Measurements from ENCODE around the gene FAM81A.
"Not testable (repeated sequence)": the region's sequence is repeated elsewhere in the genome, so short reads cannot be mapped to it uniquely, and the experiment has no call there.

The FAM81A gene

DNA sequence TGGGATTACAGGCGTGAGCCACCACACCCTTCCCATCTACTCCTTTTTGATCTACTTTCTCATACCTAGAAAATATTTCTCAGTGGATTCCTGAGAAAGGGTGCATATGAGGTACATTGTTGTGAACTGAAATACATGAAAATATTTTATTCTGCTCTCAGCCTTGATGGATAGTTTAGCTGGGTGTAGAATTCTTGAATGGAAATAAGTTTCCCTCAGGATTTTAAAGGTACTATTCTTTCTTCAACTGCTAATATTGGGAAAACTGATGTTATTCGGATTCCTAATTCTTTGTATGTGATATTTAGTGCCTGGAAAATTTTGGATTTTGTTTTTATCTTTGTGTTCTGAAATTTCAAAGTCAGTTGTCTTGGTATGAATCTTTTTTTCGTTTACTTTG lies 9.1 kb upstream of the FAM81A start:
- not testable (repeated sequence) for DNase-seq

DNA sequence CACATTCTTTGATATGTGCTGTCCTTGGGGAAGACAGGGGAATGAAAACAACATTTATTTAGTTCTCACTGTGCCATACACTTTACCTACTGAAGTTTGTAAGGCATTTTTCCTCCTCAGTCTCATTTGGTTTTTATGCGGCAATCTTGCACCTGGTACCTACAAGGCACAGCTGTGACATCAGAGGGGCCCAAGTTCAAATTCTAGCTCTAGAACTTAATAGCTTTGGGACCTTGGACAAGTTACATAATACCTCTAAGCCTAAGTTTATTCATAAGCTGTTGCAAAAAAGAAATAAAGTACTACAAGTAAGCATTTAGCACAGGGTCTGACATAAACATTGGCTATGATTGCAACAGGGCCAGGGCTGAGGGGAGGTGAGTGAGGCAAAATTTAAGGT lies 5.6 kb upstream of the FAM81A start:
- DNase-seq: no peak

DNA sequence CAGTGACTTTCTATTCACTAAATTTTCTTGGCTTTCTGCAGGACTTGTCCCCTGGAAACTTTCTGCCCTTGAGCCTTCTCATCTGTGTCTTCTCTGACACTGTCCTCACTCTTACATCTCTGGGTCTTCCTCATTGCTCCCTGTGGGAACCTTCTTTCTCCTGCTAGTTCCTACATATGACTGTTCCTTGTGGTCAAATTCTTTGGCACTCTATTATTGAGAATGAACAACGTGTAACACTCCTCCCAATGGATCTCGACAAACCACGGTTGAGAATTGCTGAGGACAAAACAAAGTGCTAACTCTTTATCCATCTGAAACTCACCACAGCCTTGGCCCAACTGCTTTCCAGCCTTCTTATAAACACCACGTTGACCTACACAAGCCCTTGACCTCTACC lies 3.5 kb upstream of the FAM81A start:
- DNase-seq: no peak

DNA sequence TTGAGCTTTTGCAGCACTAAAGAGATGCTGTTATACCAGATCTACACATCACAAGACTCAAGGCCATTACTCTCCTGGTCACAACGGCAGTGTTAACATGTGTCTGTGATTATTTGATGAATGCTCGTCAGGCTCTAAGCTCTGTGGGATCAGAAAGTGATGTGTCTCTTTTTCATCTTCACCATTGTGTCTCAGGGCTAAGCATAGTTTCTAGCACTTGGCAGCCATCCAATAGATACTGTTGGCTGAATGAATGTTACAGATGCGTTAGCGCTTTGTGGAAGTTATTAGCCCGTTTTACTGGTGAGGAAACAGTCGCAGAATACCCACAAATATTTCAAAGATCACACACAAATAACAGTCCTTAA lies 1.2 kb upstream of the FAM81A start:
- no peak for DNase-seq

DNA sequence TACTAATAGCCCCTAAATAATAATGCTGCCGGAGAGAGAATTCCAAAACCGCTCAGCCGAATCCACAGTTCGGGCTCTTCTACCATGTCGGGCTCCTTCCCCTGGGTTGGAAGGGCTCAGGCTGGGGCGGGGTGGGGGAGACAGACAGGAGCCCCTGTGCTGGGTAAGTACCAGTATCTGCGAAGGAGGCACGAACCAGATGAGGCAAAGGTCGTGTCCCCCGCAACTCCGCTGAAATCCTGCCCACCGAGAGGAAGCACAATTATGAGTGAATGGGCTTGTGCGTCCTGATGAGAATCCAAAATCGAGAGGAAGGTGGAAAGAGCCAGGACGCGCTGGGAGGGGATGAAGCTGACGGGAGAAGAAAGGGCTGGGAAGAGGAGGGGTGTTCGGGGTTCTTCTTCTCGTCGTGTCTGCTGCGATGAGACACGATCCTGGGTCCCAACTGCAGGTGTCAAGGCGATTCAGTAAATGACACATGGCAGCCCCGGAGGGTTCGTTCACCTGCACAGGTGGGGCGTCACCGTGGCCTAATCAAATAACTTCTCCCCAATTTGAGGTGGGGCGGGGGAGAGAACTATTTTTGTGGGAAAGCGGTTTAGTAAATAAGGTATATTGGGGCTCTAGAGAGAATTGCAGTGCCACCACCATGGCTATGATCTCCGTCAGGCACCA lies 707 bp upstream of the FAM81A start:
- no peak for DNase-seq

DNA sequence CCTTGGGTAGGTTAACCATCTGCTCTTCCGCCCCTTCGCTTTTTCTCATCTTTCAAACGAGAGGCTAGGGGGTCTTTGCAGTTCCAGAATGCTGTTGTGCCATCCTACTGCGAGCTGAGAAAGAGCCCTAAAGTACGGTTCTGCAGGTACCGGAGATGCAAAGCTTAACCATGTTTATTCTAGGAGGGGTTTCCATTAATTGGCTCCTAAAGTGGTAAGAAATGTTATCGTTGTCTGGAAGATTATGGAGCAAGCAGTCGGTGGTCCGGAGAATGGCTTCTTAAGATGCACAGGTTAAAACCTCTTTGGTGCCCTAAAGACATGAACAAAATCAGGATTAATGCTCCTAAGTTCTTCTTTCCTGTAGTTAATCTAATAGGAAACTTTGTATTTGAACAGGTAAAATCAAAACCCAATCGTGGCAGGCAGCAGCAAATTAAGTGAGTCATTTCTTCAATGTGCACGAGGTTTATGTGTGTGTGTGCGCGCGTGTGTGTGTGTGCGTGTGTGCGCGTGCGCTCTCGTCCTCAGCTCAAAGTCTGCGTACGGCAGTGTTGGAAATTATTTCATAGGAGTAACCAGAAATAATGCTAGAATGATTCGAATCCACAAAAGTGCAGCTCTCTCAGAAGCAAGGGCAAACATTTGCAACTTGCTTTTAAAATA lies 772 bp downstream of the FAM81A start:
- no peak for DNase-seq

DNA sequence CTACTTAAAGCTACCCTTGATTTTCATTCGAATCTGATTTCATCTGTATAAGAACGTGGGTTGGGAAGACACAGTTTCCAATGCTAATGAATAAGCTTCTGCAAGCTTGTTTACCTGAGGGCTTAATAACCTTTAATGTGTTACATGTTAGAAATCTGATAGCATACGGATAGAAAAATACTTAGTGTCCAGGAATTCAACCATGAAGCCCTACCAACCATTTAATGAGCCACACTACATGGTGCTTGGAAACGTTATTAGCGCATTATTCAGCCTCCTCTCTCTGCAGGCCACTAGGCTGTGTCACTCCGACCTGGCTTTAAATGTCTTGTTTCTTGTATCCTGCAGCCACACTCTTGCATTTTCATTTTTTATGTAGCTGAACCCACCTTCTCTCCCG lies 1.6 kb downstream of the FAM81A start:
- no peak for DNase-seq

DNA sequence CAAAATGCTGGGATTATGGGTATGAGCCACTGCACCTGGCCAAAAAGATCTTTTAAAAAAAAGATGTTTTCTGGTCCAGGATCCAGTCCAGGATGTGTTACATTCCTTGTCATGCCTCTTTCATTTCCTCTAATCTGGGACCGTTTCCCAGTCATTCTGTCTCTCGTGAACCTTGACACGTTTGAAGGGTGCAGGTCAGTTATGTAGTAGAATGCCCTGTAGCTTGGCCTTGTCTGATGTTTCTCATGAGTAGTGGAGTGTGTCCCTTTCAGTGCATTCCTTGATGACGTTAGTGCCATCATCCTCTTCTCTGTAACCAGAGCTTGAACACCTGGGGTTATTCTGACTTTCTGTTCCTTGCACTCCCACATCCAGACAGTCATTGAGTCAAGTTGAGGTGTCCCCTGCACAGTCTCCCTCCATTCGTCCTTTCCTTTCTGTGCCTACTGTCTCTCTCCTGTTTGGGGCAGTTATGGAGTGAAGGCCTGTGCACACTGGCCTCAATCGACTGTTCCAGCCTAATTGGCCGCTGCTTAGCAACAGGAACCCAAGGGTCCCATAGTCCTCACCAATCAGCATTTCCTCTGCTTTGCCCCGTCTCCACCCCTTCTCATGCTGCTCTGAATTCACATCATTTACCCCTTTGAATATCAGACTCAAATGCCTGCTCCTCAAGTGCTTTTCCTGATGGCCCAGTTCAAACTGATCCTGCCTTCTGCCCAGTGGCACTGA lies 5.5 kb downstream of the FAM81A start:
- DNase-seq: no peak

DNA sequence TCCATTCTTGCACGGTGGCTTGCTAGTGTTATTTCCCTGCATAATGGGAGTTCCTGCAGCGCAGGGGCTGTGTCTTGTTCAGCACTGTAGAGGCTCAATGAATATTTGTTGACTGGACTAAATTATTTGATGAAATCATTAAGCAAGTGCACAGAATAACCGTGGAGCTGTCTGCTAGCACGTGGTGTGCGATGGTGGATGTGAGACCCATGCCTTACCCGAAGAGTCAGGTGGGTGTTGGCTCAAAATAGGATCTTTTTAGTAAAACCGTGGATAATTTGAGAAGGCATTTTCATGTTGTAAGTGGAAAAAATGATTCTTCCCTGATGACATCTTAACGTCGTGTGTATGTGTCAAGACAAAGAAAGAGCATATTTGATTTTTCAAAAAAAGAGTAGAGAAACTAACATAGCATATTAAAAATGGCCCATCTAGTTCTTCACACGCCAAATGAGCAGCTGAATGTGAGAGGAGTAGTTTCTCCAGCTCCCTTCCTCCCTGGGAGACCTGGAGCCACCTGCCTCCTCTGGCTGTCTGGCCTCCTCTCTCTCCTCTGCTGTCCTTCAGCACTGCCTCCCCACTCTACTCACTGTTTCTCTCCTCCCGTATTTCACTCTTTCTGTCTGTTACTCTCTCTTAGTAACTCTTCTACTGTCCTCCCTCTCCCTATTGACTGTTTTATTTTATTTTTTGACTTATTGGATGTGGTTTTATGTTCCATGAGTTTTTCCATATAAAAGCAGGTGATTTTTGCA lies 6.3 kb downstream of the FAM81A start:
- no peak for DNase-seq

DNA sequence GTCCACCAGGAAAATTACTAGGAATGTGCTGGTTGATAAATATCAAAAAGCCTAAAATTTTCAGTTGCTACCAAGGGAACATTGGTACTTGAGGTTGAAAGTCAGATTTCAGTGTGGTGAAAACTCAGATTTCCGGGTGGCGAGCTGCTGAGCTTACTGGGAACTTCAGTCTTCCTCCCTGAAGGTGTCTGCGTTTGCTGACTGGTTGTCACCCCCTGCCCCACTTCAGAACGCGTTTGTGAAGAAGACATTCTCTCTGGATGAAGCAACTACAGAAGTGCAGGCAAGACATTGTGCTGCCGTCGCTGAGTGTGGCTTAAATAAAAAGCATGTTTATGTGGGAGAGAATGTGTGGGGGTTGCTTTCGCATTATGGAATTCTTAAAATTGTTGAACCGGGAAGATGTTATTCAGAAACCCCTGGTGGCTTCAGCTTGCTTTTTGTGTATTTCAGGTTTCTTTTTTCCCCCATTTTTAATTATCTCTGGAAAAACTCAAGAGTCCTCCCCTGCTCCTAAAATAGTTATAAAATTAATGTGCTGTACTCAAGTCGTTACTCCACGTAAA lies 7.1 kb downstream of the FAM81A start:
- DNase-seq: no peak

DNA sequence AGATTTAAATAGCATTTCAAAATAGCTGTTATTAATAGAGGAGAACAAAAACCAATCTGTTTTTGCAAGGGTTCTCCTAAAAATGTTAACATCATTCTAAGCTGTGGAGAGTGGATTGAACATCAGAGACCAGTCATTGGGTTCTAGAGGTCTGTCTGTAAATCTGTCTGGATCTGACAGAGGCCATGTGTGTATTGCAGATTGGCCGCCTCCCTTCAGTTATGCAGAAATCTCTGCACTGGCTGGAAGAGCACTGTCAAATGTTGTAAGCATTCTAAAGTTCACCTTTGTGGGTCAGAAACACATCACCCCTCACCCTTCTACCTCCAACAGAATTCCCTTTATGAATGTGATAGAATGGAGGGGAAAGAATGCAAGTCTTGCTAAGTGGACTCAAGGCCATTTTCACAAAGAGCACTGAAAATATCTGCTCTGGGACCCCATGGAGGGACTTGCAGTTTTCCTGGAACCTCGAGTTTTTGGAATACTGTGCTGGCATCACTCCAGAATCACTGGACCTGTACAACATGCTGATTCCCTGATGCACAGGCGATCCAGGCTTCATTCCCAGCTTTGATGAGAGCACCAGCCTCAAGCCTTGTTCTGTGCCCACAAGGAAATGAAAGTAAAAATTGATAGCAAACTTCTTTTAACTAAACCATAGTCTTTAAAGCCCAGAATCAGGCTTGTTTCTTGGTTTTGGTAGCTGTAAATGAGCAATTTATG lies 8.4 kb downstream of the FAM81A start:
- no peak for DNase-seq

DNA sequence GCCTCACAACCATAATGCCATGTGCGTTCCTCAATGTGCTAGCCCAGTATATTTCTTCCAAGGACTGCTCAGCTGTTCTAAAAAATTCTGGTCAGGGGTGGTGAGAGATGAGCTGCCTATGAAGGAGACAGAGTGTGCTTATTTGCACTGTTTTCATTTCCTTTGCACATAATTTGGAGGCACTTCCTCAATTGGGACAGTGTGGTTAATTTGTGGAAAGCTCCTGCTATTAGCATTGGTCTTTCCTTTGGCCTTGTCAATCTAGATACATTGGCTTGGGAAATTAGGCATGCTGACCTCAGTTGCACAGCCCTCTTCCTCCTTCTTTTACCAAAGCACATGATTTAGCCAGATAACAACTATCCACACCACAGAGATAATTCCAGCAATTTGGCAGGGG lies 9.4 kb downstream of the FAM81A start:
- DNase-seq: no peak

DNA sequence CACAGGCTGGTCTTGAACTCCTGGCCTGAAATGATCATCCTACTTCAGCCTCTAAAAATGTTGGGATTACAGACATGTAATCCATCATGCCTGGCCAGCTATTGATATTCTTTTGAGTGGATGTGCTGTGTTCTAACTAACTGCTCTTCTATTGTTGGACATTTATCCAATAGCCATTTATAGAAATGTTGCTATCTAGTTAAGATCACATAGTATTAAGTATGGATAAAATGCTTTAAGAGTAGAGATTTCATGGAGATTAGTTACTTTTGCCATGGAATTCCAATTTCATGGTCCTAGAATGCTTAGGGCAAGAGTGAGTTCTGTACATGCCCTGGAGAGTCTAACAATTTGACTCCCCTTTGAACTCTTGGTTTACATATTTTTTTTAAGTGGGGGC lies 10.9 kb downstream of the FAM81A start:
- DNase-seq: no peak

DNA sequence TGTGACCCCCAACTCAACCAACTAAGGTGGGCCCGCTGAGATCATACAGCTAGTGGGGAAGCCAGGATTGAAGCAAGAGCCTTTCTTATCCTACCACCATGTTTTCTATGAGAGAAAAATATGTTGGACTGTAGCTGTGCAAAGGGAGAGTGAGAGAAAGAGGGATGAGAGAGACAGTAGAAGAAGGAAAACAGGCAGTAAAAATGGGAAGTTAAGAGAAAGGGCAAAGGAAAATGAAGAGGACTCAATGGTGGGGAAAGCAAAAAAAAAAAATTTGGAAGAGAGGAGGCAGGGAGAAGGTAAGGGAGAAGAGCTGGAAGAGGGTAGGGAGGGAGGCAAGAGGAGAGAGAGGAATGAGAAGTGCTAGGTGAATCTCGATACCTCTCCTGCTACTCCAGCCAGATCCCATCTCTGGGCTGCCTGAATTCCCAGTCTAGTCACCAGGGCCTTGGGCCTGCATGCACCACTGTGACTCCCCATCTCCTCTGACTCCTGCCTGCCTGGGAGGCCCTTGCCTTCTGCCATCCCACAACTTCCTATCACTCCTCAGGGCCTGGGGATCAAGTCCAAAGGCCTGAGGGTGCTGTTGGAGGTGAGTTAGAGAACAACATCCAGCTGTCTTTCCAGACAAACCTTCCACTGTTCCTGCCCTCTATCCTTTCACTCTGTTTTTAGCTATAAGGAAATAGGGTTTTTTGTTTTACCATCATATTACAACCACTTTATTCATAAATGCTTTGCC lies 15.7 kb downstream of the FAM81A start:
- DNase-seq: no peak

DNA sequence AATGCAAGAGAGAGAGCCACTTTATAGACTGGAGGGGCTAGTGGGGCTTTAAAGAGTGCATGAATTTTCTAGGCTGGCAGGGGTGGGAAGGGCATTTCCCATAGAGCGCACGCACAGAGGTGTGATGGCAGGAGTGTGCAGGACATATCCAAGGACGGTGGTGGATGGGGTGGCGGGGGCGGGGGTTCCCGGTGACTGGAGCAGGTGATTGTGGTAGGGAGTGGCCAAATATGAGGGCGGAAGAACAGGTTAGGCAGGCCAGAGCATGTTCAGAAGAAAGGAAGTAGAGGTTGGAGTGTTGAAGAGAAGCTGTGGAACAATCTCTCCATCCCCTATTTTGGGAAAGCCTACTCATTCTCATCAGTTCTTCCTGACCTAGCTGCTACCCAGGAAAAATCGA lies 18.1 kb downstream of the FAM81A start:
- no peak for DNase-seq

DNA sequence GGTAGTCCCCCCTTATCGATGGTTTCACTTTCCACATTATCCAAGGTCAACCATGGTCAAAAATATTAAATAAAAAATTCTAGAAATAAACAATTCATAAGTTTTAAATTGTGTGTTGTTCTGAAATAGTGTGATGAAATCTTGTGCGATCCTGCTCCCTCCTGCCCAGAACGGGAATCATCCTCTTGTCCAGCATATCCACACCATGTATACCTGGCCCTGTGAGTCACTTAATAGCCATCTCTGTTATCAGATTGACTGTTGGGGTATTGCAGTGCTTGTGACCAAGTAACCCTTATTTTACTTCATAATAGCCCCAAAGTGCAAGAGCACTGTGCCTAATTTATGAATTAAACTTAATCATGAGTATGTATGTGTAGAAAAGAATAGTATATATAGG lies 19.1 kb downstream of the FAM81A start:
- no peak for DNase-seq

DNA sequence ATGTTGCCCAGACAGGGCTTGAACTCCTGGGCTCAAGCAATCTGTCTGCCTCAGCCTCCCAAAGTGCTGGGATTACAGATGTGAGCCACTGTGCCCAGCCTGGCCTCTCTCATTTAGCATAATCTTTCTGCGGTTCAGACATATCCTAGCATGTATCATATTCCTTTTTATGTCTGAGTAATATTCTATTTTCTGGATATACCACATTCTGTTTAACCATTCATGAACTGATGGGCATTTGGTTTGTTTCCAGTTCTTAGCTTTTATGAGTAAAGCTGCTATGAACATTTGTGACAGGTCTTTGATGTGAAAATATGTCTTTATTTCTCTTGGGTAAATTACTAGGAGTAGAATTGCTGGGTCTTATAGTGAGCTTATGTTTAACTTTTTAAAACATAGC lies 23.5 kb downstream of the FAM81A start:
- DNase-seq: no peak

DNA sequence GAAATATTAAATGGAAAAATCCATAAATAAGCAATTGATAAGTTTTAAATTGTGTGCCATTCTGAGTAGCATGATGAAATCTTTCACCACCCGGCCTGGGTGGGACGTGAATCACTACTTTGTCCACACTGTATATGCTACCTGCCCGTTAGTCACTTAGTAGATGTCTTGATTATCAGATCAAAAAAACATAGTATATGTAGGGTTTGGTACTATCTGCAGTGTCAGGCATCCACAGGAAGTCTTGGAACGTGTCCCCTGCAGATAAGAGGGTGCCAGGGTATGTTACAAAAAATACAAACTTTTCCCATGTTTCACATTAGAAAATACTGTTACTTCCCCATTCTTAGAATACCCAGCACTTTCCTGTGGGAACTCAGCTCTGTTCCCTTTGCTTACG lies 35.2 kb downstream of the FAM81A start:
- no peak for DNase-seq

DNA sequence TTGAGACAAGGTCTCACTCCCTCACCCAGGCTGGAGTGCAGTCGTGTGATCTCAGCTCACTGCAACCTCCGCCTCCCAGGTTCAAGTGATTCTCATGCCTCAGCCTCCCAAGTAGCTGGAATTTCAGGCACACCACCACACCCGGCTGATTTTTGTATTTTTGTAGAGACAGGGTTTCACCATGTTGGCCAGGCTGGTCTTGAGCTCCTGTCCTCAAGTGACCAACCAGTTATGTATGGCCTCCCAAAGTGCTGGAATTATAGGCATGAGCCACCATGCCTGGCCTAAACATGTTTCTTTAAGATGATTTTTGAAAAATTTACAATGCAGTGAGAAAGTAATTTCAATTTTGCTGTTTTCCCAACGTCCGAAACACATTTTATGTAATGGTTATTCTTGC lies 37.2 kb downstream of the FAM81A start:
- not testable (repeated sequence) for DNase-seq

DNA sequence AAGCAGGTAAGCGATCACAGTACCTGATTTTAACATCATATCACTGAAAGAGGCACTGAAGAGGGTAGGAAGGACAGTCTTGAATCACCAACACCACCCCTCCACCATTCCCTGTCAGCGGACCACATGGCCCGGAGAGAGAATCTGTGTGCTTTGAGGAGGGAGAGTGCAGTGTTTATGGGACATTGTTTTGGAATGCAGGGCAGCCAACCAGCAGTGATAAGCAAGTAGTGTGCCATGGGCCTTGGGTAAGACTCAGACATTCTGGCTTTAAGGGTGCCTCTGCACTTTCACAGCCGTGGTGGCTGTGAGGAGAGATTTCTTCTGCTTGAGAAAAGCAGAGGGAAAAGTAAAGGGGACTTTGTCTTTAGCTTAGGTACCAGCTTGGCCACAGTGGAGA lies 46.4 kb downstream of the FAM81A start:
- no peak for DNase-seq

DNA sequence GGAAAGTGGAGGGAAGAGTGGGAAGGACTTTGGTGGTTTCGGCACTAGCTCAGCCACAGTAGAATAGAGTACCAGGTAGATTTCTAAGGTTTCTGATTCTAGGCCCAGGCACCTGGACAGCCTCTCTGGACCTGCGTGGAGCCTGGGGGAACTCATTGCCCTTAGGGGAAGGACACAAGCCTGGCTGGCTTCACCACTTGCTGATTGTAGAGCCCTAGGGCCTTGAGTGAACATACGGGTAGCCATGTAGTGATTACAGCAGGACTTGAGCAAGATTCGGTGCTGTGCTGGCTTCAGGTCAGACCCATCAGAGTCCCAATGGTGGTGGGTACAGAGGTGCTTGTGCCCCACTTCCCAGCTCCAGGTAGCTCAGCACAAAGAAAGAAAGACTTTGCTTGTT lies 47.0 kb downstream of the FAM81A start:
- DNase-seq: no peak

DNA sequence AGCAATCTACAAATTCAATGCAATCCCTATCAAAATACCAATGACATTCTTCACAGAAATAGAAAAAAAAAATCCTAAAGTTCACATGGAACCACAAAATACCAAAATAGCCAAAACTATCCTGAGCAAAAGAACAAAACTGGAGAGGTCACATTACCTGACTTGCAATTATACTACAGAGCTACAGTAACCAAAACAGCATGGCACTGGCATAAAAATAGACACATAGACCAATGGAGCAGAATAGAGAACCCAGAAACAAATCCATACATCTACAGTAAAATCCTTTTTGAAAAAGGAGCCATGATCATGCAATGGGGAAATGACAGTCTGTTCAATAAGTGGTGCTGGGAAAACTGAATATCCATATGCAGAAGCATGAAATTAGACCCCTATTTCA lies 51.5 kb downstream of the FAM81A start:
- DNase-seq: not testable (repeated sequence)
